ENCODE measurements around the gene FRMD8.
"Not testable (repeated sequence)": the region's sequence is repeated elsewhere in the genome, so short reads cannot be mapped to it uniquely, and the experiment has no call there.

The FRMD8 gene

GRCh38 chr11:65393513-65394079 is 7.2 kb downstream of the FRMD8 start:
- no peak for DNase-seq (ENCODE audit: low spot score)

- no peak for DNase-seq (ENCODE audit: low spot score)
These were observed 7.7 kb downstream of the FRMD8 start for GRCh38 chr11:65394125-65394536.

- no peak for DNase-seq (ENCODE audit: low spot score)
These were observed 9.6 kb downstream of the FRMD8 start for GRCh38 chr11:65395961-65396530.

GRCh38 chr11:65396769-65397745 is 10.6 kb downstream of the FRMD8 start:
- DNase-seq (ENCODE audit: low spot score), result no peak

- no peak for DNase-seq (ENCODE audit: low spot score)
These were observed 12.0 kb downstream of the FRMD8 start for GRCh38 chr11:65398362-65398910.

- DNase-seq (ENCODE audit: low spot score), result no peak
These were observed 12.8 kb downstream of the FRMD8 start for GRCh38 chr11:65399249-65399648.

- no peak for DNase-seq (ENCODE audit: low spot score)
These were observed 13.4 kb downstream of the FRMD8 start for GRCh38 chr11:65399845-65400244.

- no peak for DNase-seq (ENCODE audit: low spot score)
These were observed 14.1 kb downstream of the FRMD8 start for GRCh38 chr11:65400307-65401072.

GRCh38 chr11:65401073-65401802 is 14.8 kb downstream of the FRMD8 start:
- DNase-seq (ENCODE audit: low spot score), result no peak

GRCh38 chr11:65401803-65402248 is 15.4 kb downstream of the FRMD8 start:
- no peak for DNase-seq (ENCODE audit: low spot score)

- DNase-seq (ENCODE audit: low spot score), result no peak
These were observed 16.4 kb downstream of the FRMD8 start for GRCh38 chr11:65402790-65403189.

GRCh38 chr11:65403607-65404121 is 17.2 kb downstream of the FRMD8 start:
- no peak for DNase-seq (ENCODE audit: low spot score)

- no peak for DNase-seq (ENCODE audit: low spot score)
These were observed 17.8 kb downstream of the FRMD8 start for GRCh38 chr11:65404210-65404609.

- DNase-seq (ENCODE audit: low spot score), result no peak
These were observed 18.4 kb downstream of the FRMD8 start for GRCh38 chr11:65404638-65405339.

GRCh38 chr11:65410936-65411680 is 24.7 kb downstream of the FRMD8 start:
- no peak for DNase-seq (ENCODE audit: low spot score)

GRCh38 chr11:65411681-65412070 is 25.2 kb downstream of the FRMD8 start:
- no peak for DNase-seq (ENCODE audit: low spot score)

GRCh38 chr11:65412271-65413076 is 26.0 kb downstream of the FRMD8 start:
- DNase-seq (ENCODE audit: low spot score), result no peak

GRCh38 chr11:65413077-65413664 is 26.7 kb downstream of the FRMD8 start:
- not testable (repeated sequence) for DNase-seq (ENCODE audit: low spot score)

Measured in activated CD4-positive, alpha-beta T cell treated with anti-CD3 and anti-CD28 coated beads, Interleukin-2, Interleukin-4, amounts not matched to agents 100 ng/mL and 50 ng/mL, durations not matched to agents 16 hours and 8 hours (primary cell).